Renal cortical epithelial cell (primary cell): Measurements from ENCODE around the gene DAPK2. TPM values are rescaled to one million over a fixed set of nuclear protein-coding genes. Genes with fewer than 3 reads are reported as not detected.

Experiments
- DNase-seq: peaks from one replicate; pipeline ENCODE4 v3.0.0-alpha.2; 2011; ENCODE audit warnings: low read depth
- total RNA-seq: library from RNA; depleted of rRNA; stranded (reverse); fragments of >200 nt; gene quantifications from 2 replicates; pipeline ENCODE4 v1.2.3, GENCODE V29; 2014

DAPK2 gene
- total RNA-seq, 1 donor from 2014 or later = 0.94 TPM

DNA sequence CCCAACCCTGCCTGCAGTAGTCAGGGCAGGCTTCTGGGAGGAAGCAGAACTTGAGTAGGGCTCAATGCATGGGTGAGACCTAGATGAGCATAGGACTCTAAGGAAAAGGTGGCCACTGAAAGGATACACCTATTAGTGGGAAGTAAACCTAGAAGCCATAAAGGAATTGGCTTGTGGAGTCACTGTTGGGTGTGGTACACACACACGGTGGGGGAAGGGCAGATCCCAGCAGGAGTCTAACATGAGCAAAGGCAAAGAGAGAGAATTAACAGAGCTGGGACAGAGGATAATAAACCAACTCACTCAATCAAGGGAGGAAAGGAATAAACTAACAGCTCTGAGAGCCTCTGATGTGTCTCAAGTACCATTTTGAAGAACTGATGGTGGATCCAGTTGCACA, 23.1 kb downstream of the DAPK2 start:
- no peak for DNase-seq

DNA sequence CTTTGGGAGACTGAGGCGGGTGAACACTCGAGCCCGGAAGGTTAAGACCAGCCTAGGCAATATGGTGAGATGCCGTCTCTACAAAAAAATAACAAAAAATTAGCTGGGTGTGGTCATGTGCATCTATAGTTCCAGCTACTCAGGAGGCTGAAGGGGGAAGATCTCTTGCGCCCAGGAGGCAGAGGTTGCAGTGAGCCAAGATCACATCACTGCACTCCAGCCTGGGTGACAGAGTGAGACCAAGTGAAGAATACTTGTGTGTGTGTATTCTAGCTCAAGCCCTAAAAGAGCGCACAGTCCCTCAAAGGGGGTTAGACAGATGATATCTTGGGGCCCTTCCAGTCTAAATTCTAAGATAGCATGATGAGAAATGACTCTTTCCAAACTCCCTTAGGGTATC, 23.7 kb downstream of the DAPK2 start:
- no peak for DNase-seq

DNA sequence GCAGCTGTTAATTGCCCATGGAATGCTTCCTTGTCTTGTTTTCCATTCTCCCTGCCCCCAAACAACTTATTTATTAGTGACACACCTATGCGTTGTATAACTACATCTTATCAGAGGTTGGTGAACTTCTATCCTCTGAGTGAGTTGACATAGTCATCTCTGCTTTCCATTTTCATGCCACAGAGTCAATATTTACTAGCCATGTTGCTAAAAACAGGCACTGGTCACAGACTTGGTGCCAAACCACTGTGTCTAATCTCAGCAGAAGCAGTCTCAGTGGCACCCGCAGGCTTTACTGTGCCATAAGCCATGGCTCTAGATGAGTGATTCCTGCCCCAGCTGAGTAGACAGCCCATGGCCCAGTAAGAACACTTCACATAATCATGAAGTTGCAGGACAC, 26.5 kb downstream of the DAPK2 start:
- peak; percentile 81 for DNase-seq

DNA sequence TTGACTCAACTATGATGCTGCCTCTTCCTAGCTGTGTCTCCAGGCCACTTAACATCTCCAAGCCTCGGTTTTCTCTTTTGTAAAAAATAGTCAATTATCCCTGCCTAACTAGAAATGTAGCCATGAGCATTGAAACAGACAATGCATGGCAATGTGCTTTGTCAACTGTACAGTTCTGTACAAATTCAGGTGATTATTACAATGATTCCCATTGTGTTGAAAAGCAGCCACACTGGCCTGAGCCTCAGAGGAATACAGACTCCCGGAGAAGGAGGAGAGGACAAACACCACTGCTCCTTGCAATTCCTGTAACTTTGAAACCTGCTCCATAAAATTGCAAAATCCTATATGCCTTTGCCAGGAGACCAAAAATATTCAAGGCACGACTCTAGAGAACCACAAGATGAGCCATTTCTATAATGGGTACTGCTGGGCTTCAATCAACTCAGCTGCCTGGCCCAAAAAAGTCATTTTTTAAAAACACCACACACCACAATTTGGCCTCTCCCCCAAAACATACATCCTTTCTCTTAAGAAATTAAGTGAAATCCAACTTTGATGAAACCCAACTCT, 28.6 kb downstream of the DAPK2 start:
- no peak for DNase-seq

DNA sequence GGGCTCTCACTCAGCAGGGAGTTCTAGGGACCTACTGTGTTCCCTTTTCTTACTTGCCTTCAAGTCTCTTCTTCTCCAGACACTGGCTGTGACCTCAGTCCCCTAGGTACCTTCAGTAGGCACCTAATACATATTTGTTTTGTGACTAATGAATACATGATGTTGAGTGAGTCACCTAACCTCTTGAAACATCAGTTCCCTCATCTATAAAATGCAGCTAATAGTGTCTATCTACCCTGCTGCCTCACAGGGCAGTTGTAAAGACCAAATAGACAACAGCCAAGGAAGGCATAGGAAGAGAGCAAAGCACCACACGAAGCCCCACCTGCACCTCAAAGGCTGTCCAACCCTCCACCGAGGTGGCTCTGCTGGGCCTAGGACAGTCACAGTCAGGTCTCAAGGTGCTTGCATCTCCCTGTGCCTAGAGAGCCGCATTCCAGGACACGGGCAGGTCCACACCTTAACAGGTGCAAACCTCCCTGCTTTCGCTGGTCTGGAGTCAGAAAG, 29.1 kb downstream of the DAPK2 start:
- peak; percentile 83 for DNase-seq

DNA sequence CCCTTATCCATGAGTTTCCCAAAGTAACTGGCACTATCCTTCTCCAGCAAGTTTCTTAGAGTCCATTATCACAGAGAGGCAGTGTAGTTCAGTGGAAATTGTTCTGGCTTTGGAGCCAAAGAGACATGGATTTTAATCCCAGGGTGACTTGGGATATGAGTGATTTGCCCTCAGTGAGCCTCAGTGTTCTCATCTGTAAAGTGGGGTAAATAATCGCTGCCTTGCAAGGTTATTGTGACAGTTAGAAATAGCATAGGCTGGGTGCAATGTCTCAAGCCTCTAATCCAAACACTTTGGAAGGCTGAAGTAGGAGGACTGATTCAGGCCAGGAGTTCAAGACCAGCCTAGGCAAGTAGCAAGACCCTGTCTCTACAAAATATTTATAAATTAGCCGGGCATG, 30.0 kb downstream of the DAPK2 start:
- DNase-seq = no peak

DNA sequence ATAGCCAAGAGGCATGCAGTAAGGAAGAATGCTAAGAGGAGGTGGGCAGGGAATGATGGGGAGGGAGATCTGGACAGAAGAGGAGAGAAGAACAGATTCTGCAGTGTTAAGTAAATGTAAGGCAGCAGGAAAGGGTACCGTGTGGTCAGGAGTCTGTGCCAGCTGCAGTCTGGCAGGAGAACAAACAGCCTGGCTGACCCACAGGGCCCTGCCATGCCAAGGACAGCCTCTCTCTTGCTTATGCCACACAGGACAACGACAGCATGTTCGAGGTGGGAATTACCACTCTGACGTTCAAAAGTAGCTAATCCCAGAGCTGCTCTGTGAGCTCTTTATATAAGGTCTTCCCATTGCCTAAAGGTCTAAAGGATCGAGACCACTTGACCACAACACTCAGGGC, 31.3 kb downstream of the DAPK2 start:
- no peak for DNase-seq

DNA sequence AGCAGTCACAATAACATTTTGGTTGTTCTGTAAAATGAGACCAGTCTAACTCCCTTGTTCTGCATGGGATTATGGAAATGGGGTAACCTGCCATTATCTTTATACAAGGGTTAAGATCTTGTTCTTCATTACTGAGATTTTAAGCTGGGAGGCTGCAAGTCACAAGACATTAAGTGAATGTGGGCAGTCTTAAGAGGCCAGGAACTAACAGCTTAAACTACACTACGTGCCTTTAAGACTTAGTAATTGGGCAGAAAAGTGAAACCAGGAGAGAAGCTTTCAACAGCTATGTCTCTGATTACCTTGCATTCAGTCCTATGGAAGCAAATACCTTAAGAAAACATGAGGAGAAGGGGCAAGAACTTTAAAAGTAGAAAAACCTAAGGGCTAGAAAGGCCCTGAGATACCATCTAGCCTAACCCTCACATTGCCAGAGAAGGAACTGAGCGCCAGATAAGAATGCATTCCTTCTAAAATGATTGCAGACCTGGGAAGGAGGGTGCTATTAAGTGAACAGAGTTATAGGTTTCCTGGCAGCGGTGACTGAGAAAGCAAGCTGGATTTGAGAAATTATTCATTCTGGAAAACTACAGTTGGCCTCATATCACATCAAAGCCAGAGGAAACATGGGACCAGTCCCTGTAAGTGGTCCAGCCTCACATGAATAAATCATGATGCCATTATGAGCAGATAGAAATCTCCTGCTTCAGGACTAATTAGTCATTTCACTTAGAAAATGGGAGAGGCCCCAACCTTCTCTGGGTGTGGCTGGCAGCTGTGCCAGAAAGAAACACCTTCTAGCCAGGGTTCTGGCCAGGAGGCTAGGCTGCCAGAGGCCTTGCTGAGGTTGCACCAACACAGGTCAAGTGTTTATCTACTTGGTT, 32.9 kb downstream of the DAPK2 start:
- peak; percentile 58 for DNase-seq

DNA sequence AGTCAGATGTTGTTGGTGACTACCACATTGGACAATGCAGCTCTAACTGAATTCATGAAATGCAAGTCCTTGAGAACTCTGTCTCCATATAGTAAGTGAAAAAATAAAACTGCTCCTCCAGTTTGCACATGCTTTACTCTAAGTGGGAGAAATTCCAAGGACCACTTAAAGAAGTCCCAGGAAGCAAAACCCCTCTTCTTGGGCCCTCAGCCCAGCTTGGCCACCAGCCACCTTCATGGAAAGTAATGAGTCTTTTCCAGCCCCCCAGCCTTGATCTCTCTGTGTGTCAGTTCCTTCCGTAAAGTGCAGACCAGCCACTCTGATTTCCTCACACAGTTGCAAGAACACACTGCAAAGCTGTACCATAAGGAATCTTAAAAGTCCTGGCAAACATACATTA, 34.5 kb downstream of the DAPK2 start:
- DNase-seq = no peak

DNA sequence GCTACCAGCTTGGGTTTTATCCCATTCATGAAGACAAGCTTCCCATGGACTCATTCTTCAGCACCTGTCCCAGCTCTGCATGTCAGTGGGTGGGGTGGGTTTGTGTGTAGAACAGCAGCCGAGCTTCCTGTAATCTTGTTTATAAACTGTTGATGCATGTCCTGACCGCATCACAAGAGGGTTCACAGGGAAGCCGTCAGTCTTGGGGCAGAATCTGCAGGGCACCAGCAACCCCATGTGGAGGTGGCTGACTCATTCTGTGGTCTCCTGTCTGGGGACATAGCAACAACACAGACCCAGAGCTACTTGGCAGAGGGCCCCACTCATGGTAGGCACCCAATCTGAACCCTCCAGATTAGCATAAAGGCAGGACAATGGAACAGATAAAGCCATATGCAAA, 35.6 kb downstream of the DAPK2 start:
- DNase-seq = peak; percentile 100

DNA sequence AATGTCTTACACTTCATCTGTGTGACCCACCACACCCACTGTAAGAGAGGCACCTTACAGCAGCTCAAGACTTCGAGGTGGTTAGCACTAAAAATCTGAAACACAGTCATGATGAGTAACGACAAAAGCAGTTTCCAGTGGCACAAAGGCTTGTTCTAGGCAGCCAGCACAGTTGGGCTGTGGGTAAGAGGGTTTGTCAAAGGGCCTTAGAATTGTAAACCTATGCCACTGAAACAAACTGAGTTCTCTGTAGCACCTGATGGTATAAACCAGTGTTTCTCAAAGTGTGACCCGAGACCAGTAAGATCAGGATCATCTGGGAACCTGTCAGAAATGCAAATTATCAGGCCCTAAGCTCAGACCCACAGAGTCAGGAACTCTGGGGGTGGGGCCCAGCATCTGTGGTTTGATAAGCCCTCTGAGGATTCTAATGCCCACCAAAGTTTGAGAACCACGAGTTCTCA, 36.5 kb downstream of the DAPK2 start:
- DNase-seq = peak; percentile 86

DNA sequence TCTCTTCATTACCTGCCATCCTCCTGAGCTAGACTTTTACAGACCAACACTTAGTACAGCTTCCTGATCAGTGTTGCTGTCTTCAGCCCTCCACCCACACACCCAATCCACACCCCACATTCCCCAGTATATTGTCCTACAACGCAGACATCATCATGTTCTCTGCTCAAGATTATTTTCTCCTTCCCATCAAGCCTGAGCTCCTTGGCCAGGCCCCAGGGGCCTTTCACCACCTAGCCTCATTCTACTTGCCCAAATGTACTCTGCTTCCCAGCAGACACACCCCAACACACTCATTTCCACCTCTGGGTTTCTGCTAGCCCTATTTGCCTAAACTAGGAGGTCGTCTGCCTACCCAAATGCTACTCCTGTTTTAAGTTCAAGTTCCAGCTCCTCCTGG, 37.0 kb downstream of the DAPK2 start:
- DNase-seq = no peak

DNA sequence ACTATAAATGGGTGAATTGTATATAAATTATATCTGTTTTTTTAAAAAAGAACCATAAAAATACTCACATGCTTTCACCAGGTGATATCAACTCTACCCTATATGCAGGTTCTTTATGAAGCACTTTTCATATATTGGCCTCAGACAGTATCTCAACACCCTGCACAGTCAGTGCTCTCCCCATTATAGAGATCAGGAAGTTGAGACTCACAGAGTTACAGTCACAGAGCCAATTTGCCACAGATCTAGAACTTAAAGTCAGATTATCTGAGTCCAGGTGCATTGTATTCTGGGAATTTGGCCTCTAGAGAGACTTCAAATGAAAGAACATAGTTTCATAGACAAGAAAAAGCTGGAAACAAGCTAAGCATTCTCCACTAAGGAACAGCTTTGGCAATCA, 38.1 kb downstream of the DAPK2 start:
- DNase-seq = no peak

DNA sequence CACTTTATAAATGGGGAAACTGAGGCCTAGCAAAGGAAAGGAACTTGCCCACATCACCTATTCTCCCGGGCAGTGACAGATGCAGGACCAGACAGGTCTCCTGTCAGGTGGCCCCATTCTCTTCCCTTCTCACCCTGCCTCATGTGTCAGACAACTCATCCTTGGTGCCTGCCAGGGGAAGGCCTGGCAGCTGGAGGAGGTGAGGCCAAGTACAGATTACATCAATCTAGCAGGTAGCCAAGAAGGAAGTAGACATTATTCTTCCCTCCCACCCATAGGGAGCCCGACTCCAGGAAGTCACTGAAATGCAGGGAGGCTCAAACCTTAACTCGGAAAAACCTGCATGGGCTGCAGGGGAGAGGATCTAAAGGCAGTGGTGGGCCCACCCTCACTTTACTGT, 39.6 kb downstream of the DAPK2 start:
- no peak for DNase-seq

DNA sequence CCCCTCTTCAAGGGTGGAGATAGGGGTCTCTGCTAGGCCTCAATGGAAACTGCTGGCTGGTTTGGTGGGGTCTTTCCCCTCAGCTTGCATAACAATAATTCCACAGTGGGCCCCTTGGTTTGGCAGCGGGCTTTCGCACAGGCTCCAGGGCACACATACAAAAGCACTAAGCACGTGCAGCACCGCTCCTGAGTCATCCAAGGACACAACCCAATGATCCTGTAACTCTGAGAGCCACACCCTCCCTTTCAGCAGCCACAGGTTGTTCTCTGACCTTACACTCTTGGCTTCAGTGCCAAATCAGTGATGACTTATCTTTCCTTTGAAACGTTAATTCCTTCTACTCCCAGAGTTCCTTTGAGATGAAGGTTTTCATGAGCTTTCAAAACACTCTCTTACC, 41.7 kb downstream of the DAPK2 start:
- peak; percentile 95 for DNase-seq

DNA sequence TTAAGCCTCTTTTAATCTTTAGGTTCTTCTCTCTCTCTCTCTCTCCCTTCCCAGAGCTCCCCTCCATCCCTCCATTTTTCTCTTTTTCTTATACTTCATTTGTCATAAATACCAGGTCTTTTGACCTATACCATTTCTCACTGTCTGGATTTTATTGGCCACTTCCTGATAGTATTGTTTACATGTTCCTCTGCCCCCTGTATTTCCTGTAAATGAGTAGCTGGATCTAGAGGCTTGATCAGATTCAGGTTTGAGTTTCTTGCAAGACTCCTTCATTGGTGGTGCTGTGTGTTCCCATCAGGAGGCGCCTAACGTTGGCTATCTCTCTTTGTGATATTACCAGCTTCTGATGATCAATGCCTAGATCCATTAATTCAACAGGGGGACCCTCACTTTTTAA, 42.2 kb downstream of the DAPK2 start:
- DNase-seq = no peak

DNA sequence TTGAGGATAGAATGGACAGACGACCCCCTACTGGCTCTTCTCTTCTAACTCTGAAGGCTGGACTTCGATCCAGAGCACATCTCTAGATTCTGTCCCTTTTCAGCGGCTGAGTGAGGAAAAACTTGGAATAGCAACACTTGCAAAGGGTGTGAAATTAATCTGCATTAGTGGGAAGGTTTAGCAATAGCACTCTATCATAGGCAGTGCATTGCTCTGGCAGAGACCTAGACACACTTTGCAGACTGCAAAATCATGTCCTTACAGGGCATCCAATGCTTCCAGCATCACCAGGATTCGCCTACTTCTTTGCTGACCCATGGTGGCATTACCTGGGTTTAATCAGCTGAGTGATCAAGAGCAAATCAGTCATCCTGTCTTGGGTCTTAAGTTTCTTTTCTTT, 43.1 kb downstream of the DAPK2 start:
- DNase-seq = no peak

DNA sequence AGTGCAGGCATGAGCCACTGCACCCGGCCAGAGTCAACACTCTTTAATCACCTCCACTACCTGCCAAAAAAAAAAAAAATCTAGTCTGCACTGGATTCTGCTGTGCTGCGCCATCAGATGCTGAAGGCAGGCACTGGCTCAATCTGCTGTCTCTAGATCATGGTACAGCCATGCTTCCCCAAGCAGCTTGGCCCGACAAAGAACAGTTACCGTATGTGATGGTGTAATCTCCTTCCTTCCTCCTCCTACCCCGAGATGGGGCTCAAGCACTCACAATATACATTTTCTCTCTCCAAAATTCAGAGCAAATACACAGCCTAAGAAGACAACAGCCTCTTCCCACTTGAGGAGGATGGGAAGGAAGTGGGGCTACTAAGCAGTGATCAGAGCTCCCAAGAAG, 45.1 kb downstream of the DAPK2 start:
- no peak for DNase-seq

DNA sequence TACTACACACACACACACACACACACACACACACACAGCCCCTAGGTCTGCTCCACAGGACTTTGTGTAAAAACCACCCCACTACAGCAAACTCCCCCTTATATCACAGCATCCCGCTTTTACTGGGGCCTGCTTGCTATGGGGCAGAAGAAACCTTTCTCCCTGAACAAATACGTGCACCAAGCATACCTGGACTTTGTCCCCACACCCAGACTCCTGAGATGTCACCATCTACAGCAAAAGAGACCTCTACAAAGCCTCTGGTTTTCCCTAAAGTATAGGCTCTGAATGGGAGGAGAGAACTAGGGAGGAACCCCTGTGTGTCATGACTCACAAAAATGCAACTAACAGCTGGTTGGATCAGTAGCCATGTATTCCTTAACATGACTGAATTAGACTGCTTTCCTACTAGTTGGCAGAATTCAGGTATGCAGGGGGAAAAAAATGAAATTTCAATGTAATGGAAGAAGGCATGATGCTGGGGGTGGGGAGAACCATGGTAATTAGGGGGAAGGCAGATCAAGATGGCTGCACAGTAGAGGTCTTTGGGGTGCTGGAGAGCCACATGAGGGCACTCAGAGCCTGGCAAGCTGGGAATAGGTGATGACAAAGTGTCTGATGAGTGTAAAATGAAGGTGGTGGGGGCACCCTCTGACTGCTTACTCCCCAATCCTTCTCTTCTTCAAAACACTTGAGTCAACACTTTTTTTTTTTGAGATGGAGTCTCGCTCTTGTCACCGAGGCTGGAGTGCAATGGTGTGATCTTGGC, 45.9 kb downstream of the DAPK2 start:
- DNase-seq = no peak

DNA sequence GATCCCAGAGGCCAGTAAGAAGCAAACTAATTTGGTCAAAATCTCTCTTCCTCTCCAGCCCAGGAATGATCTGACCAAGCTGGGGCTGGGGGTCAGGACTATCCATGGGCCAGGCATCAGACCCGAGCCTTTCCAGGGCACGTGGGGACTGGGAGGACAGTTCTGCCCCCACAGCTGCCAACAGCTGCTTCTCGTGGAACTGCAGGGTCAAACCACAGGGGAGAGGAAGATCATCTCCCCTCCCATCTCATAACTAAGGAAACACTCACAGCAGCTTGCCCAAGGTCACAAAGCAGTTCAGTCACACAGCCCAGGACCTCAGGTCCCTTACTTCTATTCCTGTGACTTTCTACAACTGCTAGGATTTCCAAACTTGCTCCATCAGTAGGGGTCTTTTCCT, 47.1 kb downstream of the DAPK2 start:
- no peak for DNase-seq

DNA sequence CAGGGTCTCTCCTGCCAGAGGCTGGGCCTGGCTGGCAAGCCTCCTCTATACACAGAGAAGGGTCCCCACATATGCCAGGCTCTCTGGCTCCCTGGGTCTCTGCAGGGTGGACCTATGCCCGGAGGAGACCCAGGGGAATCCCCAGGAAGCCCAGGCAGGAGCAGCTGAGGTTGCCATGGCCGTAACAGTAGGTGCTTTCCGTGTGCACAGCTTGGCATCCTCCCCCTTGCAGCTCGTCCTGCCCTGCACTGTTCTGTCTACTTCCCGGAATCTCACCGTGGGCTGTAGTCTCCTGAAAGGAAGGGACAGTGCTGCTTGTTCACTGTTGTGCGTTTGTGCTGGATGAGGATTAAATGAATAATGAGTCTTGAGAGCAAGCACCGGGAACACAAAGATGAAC, 47.8 kb downstream of the DAPK2 start:
- DNase-seq = no peak

DNA sequence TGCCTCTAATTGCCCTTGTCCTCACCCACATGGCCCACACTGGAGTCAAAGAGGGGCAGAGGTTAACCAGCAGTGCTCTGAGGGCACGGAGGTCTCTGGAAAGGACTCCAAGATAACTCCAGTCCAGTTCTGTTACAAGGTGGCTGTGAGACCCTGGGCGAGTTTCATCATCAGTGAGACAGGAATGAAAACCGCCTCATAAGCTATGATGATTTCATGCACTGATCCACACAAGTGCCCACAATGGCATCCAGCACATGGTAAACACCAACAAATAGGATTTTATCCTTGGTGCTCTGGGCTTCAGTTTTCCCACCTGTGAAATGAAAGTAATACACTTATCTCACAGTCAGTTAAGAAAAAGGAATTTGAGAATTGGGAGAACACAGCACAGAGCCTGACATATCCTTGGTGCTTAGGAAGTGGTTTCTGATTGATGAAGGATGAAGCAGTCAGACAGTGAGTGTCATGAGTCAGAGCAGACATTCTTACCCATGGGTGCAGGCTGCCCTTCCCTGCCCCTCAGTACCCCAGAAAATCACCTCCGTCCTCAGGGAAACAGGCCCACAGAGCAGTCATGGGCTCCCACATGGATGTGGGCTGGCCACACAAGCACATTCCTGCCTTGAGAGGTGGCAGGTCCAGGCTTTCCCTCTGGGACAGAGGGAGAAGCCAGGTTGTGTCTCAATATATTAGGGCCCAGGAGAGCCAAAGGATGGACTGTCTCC, 48.4 kb downstream of the DAPK2 start:
- peak; percentile 42 for DNase-seq
